HG02852 (cell line): ENCODE data around the gene RNF19B.
A peak's percentile ranks its signal among the peaks of the same experiment; 100 is the strongest.
"Not testable (repeated sequence)": the region's sequence is repeated elsewhere in the genome, so short reads cannot be mapped to it uniquely, and the experiment has no call there.

Experiments used
- ATAC-seq: cut with Tn5 transposase; IDR thresholded peaks from one replicate; pipeline ENCODE4 v1.9.1; 2021; ENCODE audit warnings: mild to moderate bottlenecking, moderate library complexity; ENCODE audit not compliant: unreplicated experiment

Gene RNF19B

GRCh38 chr1:32993324-32993636 is 28.7 kb upstream of the RNF19B start:
- ATAC-seq, result not testable (repeated sequence)

GRCh38 chr1:32992489-32993323 is 28.1 kb upstream of the RNF19B start:
- ATAC-seq, result peak; percentile 72

GRCh38 chr1:32991819-32992488 is 27.3 kb upstream of the RNF19B start:
- peak; percentile 35 for ATAC-seq

GRCh38 chr1:32991386-32991785 is 26.8 kb upstream of the RNF19B start:
- no peak for ATAC-seq

- no peak for ATAC-seq
Measured at GRCh38 chr1:32990887-32991286, 26.3 kb upstream of the RNF19B start.

GRCh38 chr1:32989160-32990050 is 24.8 kb upstream of the RNF19B start:
- no peak for ATAC-seq

- no peak for ATAC-seq
Measured at GRCh38 chr1:32988665-32989064, 24.1 kb upstream of the RNF19B start.

GRCh38 chr1:32985226-32985625 is 20.6 kb upstream of the RNF19B start:
- no peak for ATAC-seq

- ATAC-seq, result no peak
Measured at GRCh38 chr1:32984455-32985171, 20.0 kb upstream of the RNF19B start.

- no peak for ATAC-seq
Measured at GRCh38 chr1:32984090-32984454, 19.5 kb upstream of the RNF19B start.

- no peak for ATAC-seq
Measured at GRCh38 chr1:32983020-32983419, 18.4 kb upstream of the RNF19B start.

- ATAC-seq, result peak; percentile 88
Measured at GRCh38 chr1:32981003-32981901, 16.6 kb upstream of the RNF19B start.

GRCh38 chr1:32980080-32980479 is 15.5 kb upstream of the RNF19B start:
- no peak for ATAC-seq

GRCh38 chr1:32978854-32979253 is 14.2 kb upstream of the RNF19B start:
- no peak for ATAC-seq

- no peak for ATAC-seq
Measured at GRCh38 chr1:32977546-32978087, 13.0 kb upstream of the RNF19B start.

- not testable (repeated sequence) for ATAC-seq
Measured at GRCh38 chr1:32975055-32975454, 10.4 kb upstream of the RNF19B start.

GRCh38 chr1:32973458-32973857 is 8.8 kb upstream of the RNF19B start:
- not testable (repeated sequence) for ATAC-seq

- no peak for ATAC-seq
Measured at GRCh38 chr1:32972814-32973428, 8.3 kb upstream of the RNF19B start.

- no peak for ATAC-seq
Measured at GRCh38 chr1:32971576-32971975, 7.0 kb upstream of the RNF19B start.
